SKM-1 (cell line): Measurements from ENCODE around the gene EN1.

ENCODE experiments used
- DNase-seq: peaks from one replicate; lab custom pipeline; 2025; ENCODE audit not compliant: unreplicated experiment; lab: John Stamatoyannopoulos, UW

The EN1 gene

DNA sequence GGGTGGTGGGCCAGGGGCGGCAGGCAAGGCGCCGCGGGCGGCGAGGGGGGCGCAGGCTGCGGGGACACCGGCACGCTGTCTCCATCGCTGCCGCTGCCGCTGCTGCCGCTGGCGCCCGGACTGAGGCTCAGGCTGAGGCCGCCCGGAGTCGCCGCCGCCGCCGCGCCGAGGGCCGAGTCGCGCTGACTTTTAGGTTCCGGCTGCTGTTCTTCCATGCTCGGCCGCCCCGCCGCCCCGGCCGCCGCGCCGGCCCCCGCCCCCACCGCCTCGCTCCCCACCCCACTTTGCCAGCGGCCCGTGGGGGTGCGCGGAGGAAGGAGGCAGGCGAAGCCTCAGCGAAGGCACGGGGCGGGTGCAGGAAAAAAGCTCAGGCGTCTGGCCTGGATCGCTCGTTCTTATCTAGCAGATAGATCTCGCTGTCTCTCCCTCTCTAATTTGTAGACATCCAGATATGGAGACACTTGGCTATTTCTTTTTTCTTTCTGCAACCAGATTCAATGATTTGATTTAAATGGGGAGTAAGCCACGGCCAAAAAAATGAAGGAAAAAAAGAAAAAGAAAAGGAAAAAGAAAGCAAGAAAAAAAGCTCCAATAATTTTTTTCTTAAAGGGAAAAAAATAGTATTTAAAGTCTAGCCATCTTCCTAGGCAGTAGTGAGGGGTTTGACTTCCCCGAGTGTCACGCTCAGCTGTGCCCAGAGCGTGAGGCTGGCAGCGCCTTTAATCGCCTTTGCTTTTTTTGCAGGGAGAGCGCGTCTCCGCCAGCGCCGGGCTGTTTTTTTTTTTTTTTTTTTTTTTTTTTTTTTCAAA, at the start of gene EN1:
TSS of gene EN1 (minus strand) at position 696 of the 809 bp plus-strand sequence. CDS start at position 215, 481 bp downstream.
- DNase-seq, result no peak

DNA sequence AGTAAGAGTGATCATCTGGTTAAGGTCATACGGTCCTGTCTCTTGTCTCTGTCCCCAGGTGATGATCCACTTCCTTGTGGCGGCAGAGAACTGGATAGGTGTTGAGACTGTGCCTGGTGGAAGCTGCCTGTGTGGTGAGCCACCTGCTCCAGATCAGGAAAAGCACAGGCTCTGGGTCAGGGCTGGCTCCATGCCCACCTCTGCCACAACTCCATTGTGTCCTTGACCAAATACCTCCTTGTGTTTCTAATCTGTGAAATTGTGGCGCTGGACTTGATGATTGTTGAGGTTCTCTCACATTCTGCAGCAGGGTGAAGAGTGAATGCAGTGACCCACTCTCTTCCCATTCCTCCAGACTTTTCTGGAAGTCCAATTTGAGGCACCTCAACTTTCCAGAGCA, 45.7 kb upstream of the EN1 start:
- no peak for DNase-seq

DNA sequence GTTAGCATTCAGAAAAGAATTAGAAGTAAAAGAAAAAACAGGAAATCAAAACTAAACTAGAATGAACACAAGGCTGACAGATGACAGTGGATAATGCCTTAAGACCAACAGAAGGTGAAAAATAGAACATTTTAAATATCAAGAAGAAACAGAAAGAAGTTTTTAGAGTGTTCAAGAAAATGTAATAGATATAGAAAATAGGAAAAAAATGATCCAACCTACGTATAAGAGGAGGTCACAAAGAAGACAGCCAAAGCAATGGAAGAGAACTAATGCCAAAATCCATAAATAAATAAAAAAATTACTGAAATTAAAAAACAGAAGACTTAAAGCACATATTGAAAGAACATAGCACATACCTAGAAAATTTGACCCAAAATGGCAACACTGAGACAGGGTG, 42.5 kb upstream of the EN1 start:
- no peak for DNase-seq

GRCh38 chr2:118883792-118884191, 36.3 kb upstream of the EN1 start:
- no peak for DNase-seq

DNA sequence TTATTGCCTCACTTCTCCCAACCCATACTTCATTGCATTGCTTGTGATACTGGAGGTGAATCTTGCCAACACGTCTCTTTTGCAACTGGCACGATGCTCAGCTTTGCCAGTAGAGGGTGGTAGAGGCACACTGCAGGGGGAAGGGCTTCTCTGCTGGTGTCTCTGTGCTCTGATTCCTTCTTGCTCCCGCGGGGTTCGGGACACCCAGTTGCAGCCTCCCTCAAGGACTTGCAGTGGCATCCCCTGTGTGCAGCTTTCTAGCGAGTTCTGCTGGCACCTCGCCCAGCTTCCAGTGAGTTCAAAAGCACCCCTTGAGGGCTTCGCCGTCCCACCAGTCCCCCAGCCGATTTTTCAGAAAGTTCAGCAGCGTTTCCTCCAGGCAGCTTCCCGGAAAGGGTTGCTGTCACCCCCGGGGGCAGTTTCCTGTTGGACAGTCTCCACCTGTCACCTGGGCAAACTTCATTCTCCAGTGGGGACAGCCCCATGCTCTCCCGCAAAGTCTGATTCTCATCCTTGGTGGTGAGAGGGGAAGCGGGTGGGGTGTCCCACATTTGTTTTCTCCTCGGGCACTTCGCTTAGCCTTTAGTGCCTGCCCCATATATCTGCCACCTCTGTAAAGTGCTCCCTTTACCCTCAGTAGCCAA, 35.4 kb upstream of the EN1 start:
- DNase-seq, result peak; percentile 43

GRCh38 chr2:118881490-118882129, 34.2 kb upstream of the EN1 start:
- peak; percentile 68 for DNase-seq

GRCh38 chr2:118880501-118880900, 33.1 kb upstream of the EN1 start:
- no peak for DNase-seq

- no peak for DNase-seq
Observed at GRCh38 chr2:118878531-118879149, 31.2 kb upstream of the EN1 start.

DNA sequence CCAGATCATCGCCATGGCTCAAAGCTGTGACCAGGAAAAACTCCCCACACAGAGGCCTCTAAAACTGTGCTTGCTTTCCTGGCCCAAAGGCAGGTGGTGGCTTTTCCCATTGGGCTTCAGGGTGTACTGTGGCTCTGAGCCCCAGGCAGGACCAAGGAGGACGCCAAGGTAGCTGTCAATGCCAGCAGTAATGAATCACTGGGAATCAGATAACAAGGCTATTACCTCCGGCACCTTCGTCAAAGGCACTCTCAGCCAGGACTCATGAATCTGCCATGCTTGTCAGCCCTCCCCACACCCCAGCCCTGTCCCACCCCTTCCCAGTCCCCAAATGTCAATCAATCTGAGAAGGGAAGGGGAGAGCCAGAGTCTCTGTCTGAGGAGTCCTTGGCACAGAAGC, 27.9 kb upstream of the EN1 start:
- no peak for DNase-seq

- no peak for DNase-seq
Observed at GRCh38 chr2:118874324-118874723, 26.9 kb upstream of the EN1 start.

DNA sequence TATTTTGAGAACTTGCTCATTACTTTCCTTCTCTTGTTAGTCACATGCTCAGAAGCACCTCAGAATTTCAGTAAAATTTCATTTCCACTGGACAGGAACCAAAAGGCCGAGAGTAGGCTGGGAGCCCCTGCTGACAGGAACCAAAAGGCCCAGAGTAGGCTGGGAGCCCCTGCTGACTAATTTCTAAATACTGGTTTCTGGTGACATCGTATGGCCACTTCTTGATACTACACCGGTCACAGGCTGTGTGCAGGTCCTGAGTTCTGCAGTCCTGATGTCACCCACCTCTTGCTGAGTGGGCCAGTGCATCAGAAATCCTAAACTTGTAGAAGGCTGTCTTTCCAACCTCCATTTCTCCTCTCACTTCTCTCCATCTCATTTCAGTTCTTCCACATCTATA, 17.7 kb upstream of the EN1 start:
- DNase-seq, result peak; percentile 25

GRCh38 chr2:118864207-118864606, 16.8 kb upstream of the EN1 start:
- DNase-seq, result no peak

DNA sequence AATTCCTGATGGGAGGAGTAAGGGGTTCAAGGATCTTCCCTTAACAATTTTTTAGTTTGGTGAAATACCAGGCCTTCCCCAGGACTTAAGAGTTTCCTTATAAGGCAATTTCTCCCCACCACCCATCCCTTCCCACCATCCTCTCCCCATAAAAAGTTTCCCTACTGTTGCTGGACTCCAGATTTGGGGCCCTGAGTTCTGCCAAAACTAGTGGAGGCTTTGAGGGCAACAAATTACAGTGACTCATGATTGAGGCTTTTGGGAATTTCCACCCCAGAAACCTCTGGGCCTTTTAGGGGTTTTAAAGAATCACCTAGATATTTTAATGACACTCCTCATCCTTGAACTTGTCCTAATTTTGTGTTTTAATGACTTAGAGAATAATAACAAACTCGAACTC, 14.3 kb upstream of the EN1 start:
- no peak for DNase-seq

GRCh38 chr2:118861242-118861641, 13.8 kb upstream of the EN1 start:
- no peak for DNase-seq

GRCh38 chr2:118860506-118860905, 13.1 kb upstream of the EN1 start:
- no peak for DNase-seq

DNA sequence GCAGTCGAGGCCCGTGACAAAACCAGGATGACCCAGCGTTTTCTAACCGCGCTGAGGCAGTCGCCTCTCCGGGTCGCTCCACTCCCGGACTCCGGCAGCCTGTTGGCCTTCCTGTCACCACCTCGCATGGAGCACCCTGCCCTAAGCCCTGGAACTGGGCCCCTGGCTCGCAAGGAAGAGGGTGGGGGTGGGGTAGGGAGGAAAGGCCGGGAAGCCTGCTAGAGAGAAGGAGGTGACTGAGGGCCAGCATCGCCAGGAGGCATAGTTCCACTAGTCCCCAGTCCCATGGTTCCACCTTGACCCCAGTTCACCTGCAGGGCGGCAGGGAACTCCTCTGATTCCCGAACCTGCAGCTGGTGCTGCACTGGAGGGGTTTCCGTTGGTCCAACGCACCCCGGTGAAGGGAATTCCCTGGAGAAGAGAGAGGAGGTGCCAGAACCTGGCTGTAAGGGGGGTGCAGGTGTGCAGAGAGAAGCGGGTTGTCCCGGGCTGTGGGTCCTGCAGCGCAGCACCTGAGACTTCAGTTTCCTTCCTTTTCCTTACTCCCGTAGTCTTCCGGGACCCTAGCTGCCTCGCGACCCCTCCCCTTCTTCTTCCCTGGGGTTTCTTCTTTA, 11.8 kb upstream of the EN1 start:
- no peak for DNase-seq

- no peak for DNase-seq
Observed at GRCh38 chr2:118858485-118859156, 11.2 kb upstream of the EN1 start.

DNA sequence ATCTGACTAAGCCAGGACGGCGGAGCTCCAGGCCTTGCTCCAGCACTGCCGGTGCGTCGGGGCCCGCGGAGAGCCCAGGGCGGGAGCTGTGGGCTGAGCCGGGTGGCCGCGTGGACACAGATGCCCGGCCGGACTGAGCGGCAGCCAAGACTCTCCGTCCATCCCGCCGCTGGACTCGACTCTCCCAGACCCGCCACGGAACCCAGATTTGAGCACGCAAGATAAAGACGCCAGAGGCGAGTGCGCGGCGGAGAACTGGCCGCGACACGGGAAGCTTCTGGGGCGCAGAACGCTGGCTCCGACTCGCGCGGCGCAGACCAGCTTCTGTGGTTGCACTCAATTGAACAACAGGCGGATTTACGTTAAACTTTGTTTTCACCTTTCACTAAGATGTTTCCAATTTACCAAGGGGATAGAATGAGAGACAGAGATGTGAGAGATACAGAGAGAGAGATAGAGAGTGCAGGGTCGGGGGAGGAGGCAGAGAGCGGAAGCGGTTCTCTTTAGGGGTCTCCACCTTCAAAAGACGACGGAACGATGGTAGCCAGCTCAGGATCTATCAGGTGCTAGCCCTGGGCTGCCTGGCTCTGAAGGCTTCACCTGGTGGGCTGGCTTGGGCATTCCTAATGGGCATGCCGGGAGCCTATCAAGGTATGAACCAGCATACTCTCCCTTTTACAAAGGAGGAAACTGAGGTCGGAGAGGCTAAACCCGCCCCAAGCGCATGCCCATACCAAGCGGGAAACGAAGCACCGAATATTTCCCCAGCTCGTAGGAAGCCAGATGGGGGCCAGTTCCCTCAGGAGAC, 10.4 kb upstream of the EN1 start:
- DNase-seq, result no peak

DNA sequence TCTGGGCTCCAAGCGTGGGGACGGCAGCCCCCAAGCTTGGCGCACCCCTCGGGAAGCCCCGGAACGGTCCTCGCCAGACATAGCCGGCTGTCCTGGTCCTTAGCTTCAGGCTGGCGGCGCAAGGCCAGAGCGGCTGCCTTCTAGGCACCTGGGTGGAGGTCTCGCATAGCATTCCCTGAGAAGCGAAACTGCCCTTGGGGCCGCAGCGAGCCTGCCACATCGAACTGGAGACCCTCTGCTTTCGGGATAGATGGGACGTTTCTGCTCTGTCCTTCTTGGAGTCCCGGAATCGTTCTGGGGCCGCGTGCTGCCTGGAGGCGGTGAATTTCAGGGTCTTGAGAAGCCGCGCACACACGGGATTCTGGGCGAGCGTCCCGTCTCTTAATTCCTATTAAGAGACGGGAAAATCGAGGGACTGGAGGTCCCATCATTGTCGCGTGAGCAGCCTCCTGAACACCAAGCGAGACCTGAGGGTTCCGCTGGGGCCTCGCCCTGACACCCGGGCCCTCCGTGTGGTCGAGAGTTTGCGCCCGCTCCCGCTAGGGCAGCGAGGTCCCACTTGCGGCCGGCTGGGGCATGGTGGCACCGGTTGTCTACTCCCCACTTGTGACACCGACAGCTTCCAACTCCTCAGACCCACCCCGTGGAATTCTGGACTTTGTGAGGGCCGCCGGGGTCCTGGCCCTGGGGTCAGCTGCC, 9.7 kb upstream of the EN1 start:
- no peak for DNase-seq
